ENCODE data around the gene SATB2.

GRCh38 chr2:199378948-199379650, 78.6 kb downstream of the SATB2 start:
- TF ChIP-seq CTCF (IDR thresholded peaks at IDR 0.05) (no peak), POLR2AphosphoS5 (IDR thresholded peaks at IDR 0.05) (no peak)

All from stomach (tissue), 4 donors.